GM19372 (cell line): ENCODE measurements around the gene IL22RA1.

ENCODE experiments used
- ATAC-seq: cut with Tn5 transposase; IDR thresholded peaks from one replicate; pipeline ENCODE4 v1.9.1; 2021; ENCODE audit warnings: mild to moderate bottlenecking, low read depth, moderate library complexity; ENCODE audit not compliant: unreplicated experiment

The IL22RA1 gene

GRCh38 chr1:24139222-24139489, 3.8 kb downstream of the IL22RA1 start:
- no peak for ATAC-seq

GRCh38 chr1:24138476-24139221, 4.3 kb downstream of the IL22RA1 start:
- ATAC-seq: no peak

- ATAC-seq: no peak
Measured at GRCh38 chr1:24136956-24137539, 5.9 kb downstream of the IL22RA1 start.

- ATAC-seq: no peak
Measured at GRCh38 chr1:24134376-24134775, 8.6 kb downstream of the IL22RA1 start.

GRCh38 chr1:24133819-24134218, 9.1 kb downstream of the IL22RA1 start:
- no peak for ATAC-seq

- no peak for ATAC-seq
Measured at GRCh38 chr1:24130385-24130784, 12.6 kb downstream of the IL22RA1 start.

GRCh38 chr1:24127801-24128363, 15.1 kb downstream of the IL22RA1 start:
- no peak for ATAC-seq

GRCh38 chr1:24127134-24127800, 15.7 kb downstream of the IL22RA1 start:
- no peak for ATAC-seq

GRCh38 chr1:24126672-24127023, 16.3 kb downstream of the IL22RA1 start:
- no peak for ATAC-seq

GRCh38 chr1:24126018-24126671, 16.8 kb downstream of the IL22RA1 start:
- ATAC-seq: no peak

GRCh38 chr1:24125456-24125855, 17.5 kb downstream of the IL22RA1 start:
- ATAC-seq: no peak

GRCh38 chr1:24124980-24125379, 18.0 kb downstream of the IL22RA1 start:
- no peak for ATAC-seq

GRCh38 chr1:24123611-24124010, 19.3 kb downstream of the IL22RA1 start:
- no peak for ATAC-seq

GRCh38 chr1:24122776-24123175, 20.2 kb downstream of the IL22RA1 start:
- ATAC-seq: no peak

GRCh38 chr1:24121406-24121805, 21.5 kb downstream of the IL22RA1 start:
- ATAC-seq: no peak

- ATAC-seq: no peak
Measured at GRCh38 chr1:24120965-24121364, 22.0 kb downstream of the IL22RA1 start.

- ATAC-seq: no peak
Measured at GRCh38 chr1:24119859-24120756, 22.8 kb downstream of the IL22RA1 start.

- no peak for ATAC-seq
Measured at GRCh38 chr1:24119489-24119858, 23.5 kb downstream of the IL22RA1 start.

GRCh38 chr1:24118410-24119242, 24.3 kb downstream of the IL22RA1 start:
- ATAC-seq: no peak
